ENCODE results near the gene SLC35G2.

- TF ChIP-seq ZNF274 (IDR thresholded peaks at IDR 0.05; ENCODE audit: low read depth, low read length), result no peak
- no peak for TF ChIP-seq SUZ12 (IDR thresholded peaks at IDR 0.05; ENCODE audit: extremely low read depth, insufficient read depth, insufficient read length)
Observed at GRCh38 chr3:136891934-136892855, 73.3 kb downstream of the SLC35G2 start.

Data from NT2/D1 (cell line).